SU-DHL-6 (cell line): ENCODE data around the gene SH3PXD2A.
"Not testable (repeated sequence)": the region's sequence is repeated elsewhere in the genome, so short reads cannot be mapped to it uniquely, and the experiment has no call there.

Source experiments
- H2AFZ ChIP-seq: fragments of 200-600 bp; sonication (generic); 2 replicates; pipeline ENCODE4 v1.6.1; 2014; ENCODE audit warnings: low read depth, mild to moderate bottlenecking, moderate library complexity, mixed read lengths, antibody characterized with exemption, low read length; ENCODE audit not compliant: severe bottlenecking
- H3F3A ChIP-seq: fragments of 200-600 bp; shearing (Covaris generic); 2 replicates; pipeline ENCODE4 v1.6.0; 2016; ENCODE audit warnings: antibody characterized with exemption, mild to moderate bottlenecking; ENCODE audit not compliant: insufficient read depth
- H3K27ac ChIP-seq: fragments of 200-600 bp; sonication (generic); 2 replicates; pipeline ENCODE4 v1.5.1; 2016; ENCODE audit warnings: low read depth, mild to moderate bottlenecking, low read length, moderate library complexity, mixed read lengths
- H3K27me3 ChIP-seq: fragments of 200-600 bp; sonication (generic), shearing (Covaris generic); 2 replicates; pipeline ENCODE4 v1.6.0; 2014; ENCODE audit warnings: mild to moderate bottlenecking, low read length
- H3K36me3 ChIP-seq: fragments of 200-600 bp; sonication (generic); 2 replicates; pipeline ENCODE4 v1.6.1; 2014; ENCODE audit warnings: mild to moderate bottlenecking, low read length, mixed read lengths
- H3K4me2 ChIP-seq: fragments of 300-600, 200-600 bp; shearing (Covaris generic), sonication (generic); 2 replicates; pipeline ENCODE4 v1.6.0; 2014; ENCODE audit warnings: low read length, low read depth, mild to moderate bottlenecking; ENCODE audit not compliant: poor library complexity, severe bottlenecking
- H3K4me3 ChIP-seq: fragments of 200-600 bp; sonication (generic); 2 replicates; pipeline ENCODE4 v1.5.1; 2014; ENCODE audit warnings: antibody characterized with exemption, low read length, mild to moderate bottlenecking, mixed read lengths; ENCODE audit not compliant: insufficient read depth, poor library complexity, severe bottlenecking
- H3K79me2 ChIP-seq: fragments of 200-600 bp; sonication (generic); 2 replicates; pipeline ENCODE4 v1.6.1; 2014; ENCODE audit warnings: mild to moderate bottlenecking, low read length, moderate library complexity; ENCODE audit not compliant: insufficient read depth
- H3K9ac ChIP-seq: fragments of 200-600 bp; sonication (generic); 2 replicates; pipeline ENCODE4 v1.7.0; 2014; ENCODE audit warnings: mild to moderate bottlenecking, low read length
- H3K9me2 ChIP-seq: fragments of 200-600 bp; sonication (generic); replicated peaks from 2 replicates; pipeline ENCODE4 v1.6.1; 2014; ENCODE audit warnings: low read length; ENCODE audit not compliant: insufficient read depth
- H3K9me3 ChIP-seq: fragments of 200-600 bp; sonication (generic); 2 replicates; pipeline ENCODE4 v1.6.1; 2014; ENCODE audit warnings: low read length, mixed read lengths; ENCODE audit not compliant: insufficient read depth
- H4K20me1 ChIP-seq: fragments of 200-600 bp; sonication (generic); 2 replicates; pipeline ENCODE4 v1.6.1; 2014; ENCODE audit warnings: low read depth, mild to moderate bottlenecking, antibody characterized with exemption, low read length, moderate library complexity, mixed read lengths
- CTCF ChIP-seq: fragments of 200-600 bp; sonication (generic); IDR thresholded peaks from one replicate; pipeline ENCODE4 v1.5.1; 2017; ENCODE audit warnings: antibody characterized with exemption, mild to moderate bottlenecking, low read length, moderate library complexity; ENCODE audit not compliant: insufficient read depth, poor library complexity, severe bottlenecking
- EZH2phosphoT487 ChIP-seq: fragments of 200-600 bp; sonication (generic), shearing (Covaris generic); conservative IDR thresholded peaks from 2 replicates; pipeline ENCODE4 v1.6.1; 2018; ENCODE audit warnings: mild to moderate bottlenecking, antibody characterized with exemption, low read length, moderate library complexity, mixed read lengths

Gene SH3PXD2A

GRCh38 chr10:103761075-103761920 lies 94.1 kb downstream of the SH3PXD2A start:
- no peaks in the 10 kb centered on the region for H3K9me2 ChIP-seq
- H3K4me2 ChIP-seq: no peak overlapping the region
- no peaks in the 10 kb centered on the region for H4K20me1 ChIP-seq
- H3K27ac ChIP-seq: no peak overlapping the region
- no peak overlapping the region for H3K9ac ChIP-seq
- no peaks in the 10 kb centered on the region for H3K9me3 ChIP-seq
- no peak overlapping the region for H3K4me3 ChIP-seq
- H3K27me3 ChIP-seq: no peaks in the 10 kb centered on the region
- no peak overlapping the region for H2AFZ ChIP-seq
- H3K79me2 ChIP-seq: no peaks in the 10 kb centered on the region
- TF ChIP-seq CTCF (no peak), EZH2phosphoT487 (no peak)
- H3K36me3 ChIP-seq: no peaks in the 10 kb centered on the region
- no peaks in the 10 kb centered on the region for H3F3A ChIP-seq

- H3K79me2 ChIP-seq, H3F3A ChIP-seq, H3K36me3 ChIP-seq, H3K9ac ChIP-seq, H3K9me2 ChIP-seq, H3K27ac ChIP-seq, H4K20me1 ChIP-seq, H3K9me3 ChIP-seq, H3K4me2 ChIP-seq, H3K4me3 ChIP-seq, H2AFZ ChIP-seq, H3K27me3 ChIP-seq: not testable (repeated sequence)
Measured at GRCh38 chr10:103760233-103760632, 95.1 kb downstream of the SH3PXD2A start.

GRCh38 chr10:103759100-103759781 lies 96.1 kb downstream of the SH3PXD2A start:
- Histone ChIP-seq H3K27ac (no peak overlapping the region), H3K4me3 (no peak overlapping the region), H2AFZ (no peak overlapping the region), H3K27me3 (no peaks in the 10 kb centered on the region), H3K36me3 (no peaks in the 10 kb centered on the region), H3K79me2 (no peaks in the 10 kb centered on the region), H3K9me3 (no peaks in the 10 kb centered on the region), H3K9me2 (no peaks in the 10 kb centered on the region), H4K20me1 (no peaks in the 10 kb centered on the region), H3K4me2 (no peak overlapping the region), H3K9ac (no peak overlapping the region), H3F3A (no peaks in the 10 kb centered on the region)
- TF ChIP-seq EZH2phosphoT487 (no peak), CTCF (no peak)

GRCh38 chr10:103758294-103758681 lies 97.1 kb downstream of the SH3PXD2A start:
- no peaks in the 10 kb centered on the region for H3K27me3 ChIP-seq
- H3K27ac ChIP-seq: no peak overlapping the region
- no peaks in the 10 kb centered on the region for H3F3A ChIP-seq
- H3K9me2 ChIP-seq: no peaks in the 10 kb centered on the region
- no peak overlapping the region for H3K4me2 ChIP-seq
- H4K20me1 ChIP-seq: no peaks in the 10 kb centered on the region
- H3K79me2 ChIP-seq: no peaks in the 10 kb centered on the region
- TF ChIP-seq CTCF (no peak), EZH2phosphoT487 (no peak)
- no peaks in the 10 kb centered on the region for H3K36me3 ChIP-seq
- H2AFZ ChIP-seq: no peak overlapping the region
- no peak overlapping the region for H3K4me3 ChIP-seq
- H3K9me3 ChIP-seq: no peaks in the 10 kb centered on the region
- no peak overlapping the region for H3K9ac ChIP-seq
